HG03354 (cell line): Measurements from ENCODE around the gene ANKRD36C.
"Not testable (repeated sequence)": the region's sequence is repeated elsewhere in the genome, so short reads cannot be mapped to it uniquely, and the experiment has no call there.

ENCODE experiments used
- ATAC-seq: cut with Tn5 transposase; IDR thresholded peaks from one replicate; pipeline ENCODE4 v1.9.1; 2021; ENCODE audit warnings: mild to moderate bottlenecking; ENCODE audit not compliant: unreplicated experiment, poor library complexity, severe bottlenecking

Gene ANKRD36C

GRCh38 chr2:96009833-96010232 is 18.2 kb upstream of the ANKRD36C start:
- ATAC-seq, result peak; percentile 5

GRCh38 chr2:96008051-96008450 is 16.4 kb upstream of the ANKRD36C start:
- ATAC-seq, result not testable (repeated sequence)

GRCh38 chr2:96006248-96006647 is 14.6 kb upstream of the ANKRD36C start:
- not testable (repeated sequence) for ATAC-seq

GRCh38 chr2:95992520-95993272 is 1.1 kb upstream of the ANKRD36C start:
- peak; percentile 64 for ATAC-seq

GRCh38 chr2:95992102-95992501 is 478 bp upstream of the ANKRD36C start:
- ATAC-seq, result peak; percentile 55

- not testable (repeated sequence) for ATAC-seq
Measured at GRCh38 chr2:95990884-95991283, 740 bp downstream of the ANKRD36C start.

GRCh38 chr2:95951662-95952061 is 40.0 kb downstream of the ANKRD36C start:
- ATAC-seq, result not testable (repeated sequence)

DNA sequence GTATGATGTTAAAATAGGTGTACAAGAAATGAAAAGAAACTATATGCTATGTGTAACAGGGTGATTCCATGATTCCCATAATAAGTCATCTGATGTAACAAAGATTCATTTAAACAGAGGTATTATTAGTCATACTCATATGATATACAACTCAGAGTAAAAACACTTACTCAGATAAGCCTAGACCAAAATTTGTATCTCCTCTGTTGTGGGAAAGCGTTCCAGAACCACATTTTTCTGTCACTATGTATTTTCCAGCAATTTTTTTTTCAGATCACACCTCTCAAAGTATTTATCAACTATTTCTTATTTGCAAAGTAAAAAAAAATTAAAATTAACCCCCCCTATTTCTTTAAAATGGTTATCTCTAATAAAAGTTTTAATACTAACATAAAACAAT is 43.6 kb downstream of the ANKRD36C start:
- ATAC-seq, result not testable (repeated sequence)

DNA sequence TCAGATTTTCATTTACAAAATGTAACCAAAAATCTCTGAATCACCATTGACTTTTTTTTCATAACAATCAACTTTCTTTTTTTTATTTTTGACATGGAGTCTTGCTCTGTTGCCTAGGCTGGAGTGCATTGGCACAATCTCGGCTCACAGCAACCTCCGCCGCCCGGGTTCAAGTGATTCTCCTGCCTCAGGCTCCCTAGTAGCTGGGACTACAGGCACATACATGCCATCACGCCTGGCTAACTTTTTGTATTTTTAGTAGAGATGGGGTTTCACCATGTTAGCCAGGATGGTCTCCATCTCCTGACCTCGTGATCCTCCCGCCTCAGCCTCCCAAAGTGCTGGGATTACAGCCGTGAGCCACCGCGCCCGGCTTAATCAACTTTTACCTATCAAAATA is 51.7 kb downstream of the ANKRD36C start:
- not testable (repeated sequence) for ATAC-seq

DNA sequence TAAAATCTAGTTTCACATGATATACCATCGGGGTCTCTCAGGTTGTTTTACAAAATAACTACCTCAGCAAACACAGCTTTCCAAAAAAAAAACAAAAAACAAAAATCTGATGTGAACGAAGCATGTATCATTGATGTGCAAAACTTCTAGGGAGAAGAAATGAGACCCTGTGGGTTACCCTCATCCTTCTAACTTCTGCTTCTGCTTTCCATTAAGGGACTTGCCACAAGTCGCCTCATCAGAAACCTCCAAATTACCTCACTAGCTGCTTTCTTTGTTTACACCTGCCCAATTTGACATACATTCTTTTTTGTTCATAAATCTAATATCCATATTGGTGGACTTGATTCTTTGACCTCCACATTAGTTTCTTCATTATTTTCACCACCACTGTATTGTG is 60.9 kb downstream of the ANKRD36C start:
- ATAC-seq, result not testable (repeated sequence)

- ATAC-seq, result not testable (repeated sequence)
Measured at GRCh38 chr2:95917007-95917406, 74.6 kb downstream of the ANKRD36C start.

DNA sequence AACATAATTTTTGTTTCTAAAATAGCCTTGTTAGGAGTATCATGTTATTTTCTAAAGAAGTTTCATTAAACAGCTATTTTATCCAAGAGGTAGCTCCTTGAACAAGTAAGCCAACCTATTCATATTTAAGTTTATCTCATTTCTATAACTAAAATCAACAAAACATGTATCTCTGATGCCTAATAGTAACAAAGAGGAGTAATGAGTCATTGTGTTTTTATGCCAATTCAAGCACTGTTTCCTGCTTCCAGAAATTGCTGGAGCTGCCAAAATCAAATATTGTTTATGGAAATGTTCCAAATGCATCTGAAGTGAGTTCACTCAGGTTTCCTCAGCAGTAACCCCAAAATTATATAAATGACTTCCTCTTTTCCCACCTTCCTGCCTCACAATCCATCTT is 76.5 kb downstream of the ANKRD36C start:
- not testable (repeated sequence) for ATAC-seq

DNA sequence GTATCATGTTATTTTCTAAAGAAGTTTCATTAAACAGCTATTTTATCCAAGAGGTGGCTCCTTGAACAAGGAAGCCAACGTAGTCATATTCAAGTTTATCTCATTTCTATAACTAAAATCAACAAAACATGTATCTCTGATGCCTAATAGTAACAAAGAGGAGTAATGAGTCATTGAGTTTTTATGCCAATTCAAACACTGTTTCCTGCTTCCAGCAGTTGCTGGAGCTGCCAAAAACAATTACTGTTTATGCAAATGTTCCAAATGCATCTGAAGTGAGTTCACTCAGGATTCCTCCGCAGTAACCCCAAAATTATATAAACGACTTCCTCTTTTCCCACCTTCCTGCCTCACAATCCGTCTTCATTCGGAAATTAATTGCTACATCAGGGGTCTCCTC is 80.2 kb downstream of the ANKRD36C start:
- ATAC-seq, result not testable (repeated sequence)

DNA sequence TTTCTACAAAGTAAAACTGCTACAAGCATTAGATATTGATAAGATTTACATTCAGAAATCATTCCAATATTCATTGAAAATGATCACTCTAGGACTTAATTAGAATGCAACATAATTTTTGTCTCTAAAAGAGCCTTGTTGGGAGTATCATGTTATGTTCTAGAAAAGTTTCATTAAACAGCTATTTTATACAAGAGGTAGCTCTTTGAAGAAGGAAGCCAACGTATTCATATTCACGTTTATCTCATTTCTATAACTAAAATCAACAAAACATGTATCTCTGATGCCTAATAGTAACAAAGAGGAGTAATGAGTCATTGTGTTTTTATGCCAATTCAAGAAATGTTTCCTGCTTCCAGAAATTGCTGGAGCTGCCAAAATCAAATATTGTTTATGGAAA is 97.2 kb downstream of the ANKRD36C start:
- ATAC-seq, result not testable (repeated sequence)

DNA sequence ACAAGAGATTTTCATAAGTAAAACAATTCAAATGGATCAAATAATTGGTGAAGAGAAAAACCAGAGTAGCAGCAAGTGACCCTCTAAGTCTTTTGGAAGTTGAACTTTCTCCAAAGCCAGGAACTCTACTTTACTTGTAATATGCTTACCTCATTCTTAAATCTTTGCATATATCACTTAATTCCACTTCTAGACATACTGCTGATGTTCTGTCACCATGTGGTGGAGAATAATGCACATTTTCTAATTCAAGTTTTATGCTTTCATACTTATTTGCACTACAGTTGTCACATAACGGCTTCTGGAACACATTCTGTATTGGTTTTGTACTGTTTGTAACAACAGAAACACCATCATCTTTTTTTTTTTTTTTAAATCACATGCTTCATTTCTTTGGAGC is 123.7 kb downstream of the ANKRD36C start:
- ATAC-seq, result not testable (repeated sequence)

DNA sequence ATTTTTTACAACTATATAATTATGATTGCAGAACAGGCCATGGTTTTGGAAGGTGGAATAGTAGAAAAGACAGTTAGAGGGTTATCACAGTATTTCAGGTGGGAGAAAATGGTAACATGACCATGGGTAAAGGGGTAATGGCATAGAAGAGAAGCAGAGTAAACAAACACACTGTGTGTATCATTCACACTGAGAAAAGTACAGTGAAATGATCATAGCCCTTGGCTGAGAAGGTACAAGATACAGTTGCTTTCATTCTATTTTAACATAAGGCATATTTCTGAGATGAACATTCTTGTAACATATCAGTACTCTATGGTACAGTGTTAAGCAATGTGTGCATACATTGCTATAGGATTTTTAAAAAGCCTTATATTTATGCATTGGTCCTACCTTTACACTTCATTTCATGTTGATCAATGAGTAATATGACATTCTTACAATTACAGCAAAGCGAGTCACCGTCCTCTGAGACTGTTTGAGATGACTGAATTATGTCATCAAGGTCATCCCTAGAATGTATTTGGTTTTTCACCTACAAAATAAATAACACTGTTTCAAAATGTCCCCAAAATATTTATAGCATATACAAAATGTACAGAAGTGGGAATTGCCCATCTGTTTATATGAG is 124.5 kb downstream of the ANKRD36C start:
- ATAC-seq, result not testable (repeated sequence)

DNA sequence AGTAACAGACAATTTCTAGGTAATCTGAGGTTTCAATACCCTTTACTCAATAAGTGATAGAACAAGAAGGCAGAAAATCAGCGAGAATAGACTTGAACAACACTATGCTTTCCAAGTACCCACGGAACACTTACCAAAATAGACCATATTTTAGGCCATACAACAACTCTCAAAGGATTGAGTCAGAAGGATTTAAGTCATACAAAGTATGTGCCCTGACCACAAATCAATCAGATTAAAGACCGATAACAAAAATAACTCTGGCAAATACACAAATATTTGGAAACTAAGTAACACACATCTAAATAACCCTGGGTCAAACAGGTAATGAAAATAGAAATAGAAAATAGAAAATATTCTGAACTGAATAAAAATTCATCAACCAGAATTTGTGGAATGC is 129.5 kb downstream of the ANKRD36C start:
- ATAC-seq, result not testable (repeated sequence)

GRCh38 chr2:95836151-95836550 is 155.5 kb downstream of the ANKRD36C start:
- ATAC-seq, result no peak

DNA sequence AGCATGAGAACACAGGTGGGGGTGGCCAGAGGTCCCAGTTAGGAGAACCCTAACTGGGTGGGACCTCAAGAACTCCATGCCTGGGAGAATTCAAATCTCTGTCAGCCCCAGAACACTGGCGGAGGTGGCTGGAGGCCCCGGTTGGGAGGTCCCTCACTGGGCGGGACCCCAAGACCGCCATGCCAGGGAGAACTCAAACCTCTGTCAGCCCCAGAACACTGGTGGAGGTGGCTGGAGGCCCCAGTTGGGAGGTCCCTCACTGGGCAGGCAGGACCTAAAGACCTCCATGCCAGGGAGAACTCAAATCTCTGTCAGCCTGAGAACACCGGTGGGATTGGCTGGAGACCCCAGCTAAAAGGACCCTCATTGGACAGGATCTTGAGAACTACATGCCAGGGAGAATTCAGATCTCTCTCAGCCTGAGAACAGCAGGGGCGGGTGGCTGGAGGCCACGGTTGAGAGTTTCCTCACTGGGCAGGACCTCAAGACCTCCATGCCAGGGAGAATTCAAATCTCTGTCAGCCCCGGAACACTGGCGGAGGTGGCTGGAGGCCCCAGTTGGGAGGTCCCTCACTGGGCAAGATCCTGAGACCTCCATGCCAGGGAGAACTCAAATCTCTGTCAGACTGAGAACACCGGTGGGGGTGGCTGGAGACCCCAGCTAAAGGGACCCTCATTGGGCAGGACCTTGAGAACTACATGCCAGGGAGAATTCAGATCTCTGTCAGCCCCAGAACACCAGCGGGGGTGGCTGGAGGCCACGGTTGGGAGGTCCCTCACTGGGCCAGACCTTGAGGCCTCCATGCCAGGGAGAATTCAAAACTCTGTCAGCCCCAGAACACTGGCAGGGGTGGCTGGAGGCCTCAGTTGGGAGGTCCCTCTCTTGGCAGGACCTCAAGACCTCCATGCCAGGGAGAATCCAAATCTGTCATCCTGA is 157.3 kb downstream of the ANKRD36C start:
- not testable (repeated sequence) for ATAC-seq

DNA sequence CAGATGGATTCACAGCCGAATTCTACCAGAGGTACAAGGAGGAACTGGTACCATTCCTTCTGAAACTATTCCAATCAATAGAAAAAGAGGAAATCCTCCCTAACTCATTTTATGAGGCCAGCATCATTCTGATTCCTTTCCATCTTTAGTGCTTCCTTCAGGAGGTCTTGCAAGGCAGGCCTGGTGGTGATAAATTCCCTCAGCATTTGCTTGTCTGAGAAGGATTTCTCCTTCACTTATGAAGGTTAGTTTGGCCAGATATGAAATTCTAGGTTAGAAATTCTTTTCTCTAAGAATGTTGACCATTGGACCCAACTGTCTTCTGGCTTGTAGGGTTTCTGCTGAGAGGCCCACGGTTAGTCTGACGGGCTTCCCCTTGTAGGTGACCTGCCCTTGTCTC is 167.4 kb downstream of the ANKRD36C start:
- not testable (repeated sequence) for ATAC-seq
